ENCODE measurements around the gene LDLRAD4.

Gene LDLRAD4

GRCh38 chr18:13289481-13290205, 71.1 kb downstream of the LDLRAD4 start:
- no peak for DNase-seq

- DNase-seq, result no peak
Measured at GRCh38 chr18:13290856-13291271, 72.3 kb downstream of the LDLRAD4 start.

- DNase-seq, result no peak
Measured at GRCh38 chr18:13291299-13291698, 72.7 kb downstream of the LDLRAD4 start.

GRCh38 chr18:13291745-13292447, 73.3 kb downstream of the LDLRAD4 start:
- DNase-seq, result no peak

- DNase-seq, result no peak
Measured at GRCh38 chr18:13292736-13293135, 74.2 kb downstream of the LDLRAD4 start.

- no peak for DNase-seq
Measured at GRCh38 chr18:13294309-13294708, 75.7 kb downstream of the LDLRAD4 start.

- DNase-seq, result no peak
Measured at GRCh38 chr18:13295894-13296293, 77.3 kb downstream of the LDLRAD4 start.

GRCh38 chr18:13296867-13297574, 78.5 kb downstream of the LDLRAD4 start:
- no peak for DNase-seq

- DNase-seq, result no peak
Measured at GRCh38 chr18:13298262-13298661, 79.7 kb downstream of the LDLRAD4 start.

- DNase-seq, result no peak
Measured at GRCh38 chr18:13300029-13300428, 81.5 kb downstream of the LDLRAD4 start.

GRCh38 chr18:13300796-13301195, 82.2 kb downstream of the LDLRAD4 start:
- DNase-seq, result no peak

GRCh38 chr18:13302040-13302439, 83.5 kb downstream of the LDLRAD4 start:
- no peak for DNase-seq

- no peak for DNase-seq
Measured at GRCh38 chr18:13302457-13303225, 84.1 kb downstream of the LDLRAD4 start.

- no peak for DNase-seq
Measured at GRCh38 chr18:13303756-13304364, 85.3 kb downstream of the LDLRAD4 start.

GRCh38 chr18:13305301-13305700, 86.7 kb downstream of the LDLRAD4 start:
- DNase-seq, result no peak

GRCh38 chr18:13306583-13306982, 88.0 kb downstream of the LDLRAD4 start:
- DNase-seq, result no peak

GRCh38 chr18:13308369-13308768, 89.8 kb downstream of the LDLRAD4 start:
- no peak for DNase-seq

- no peak for DNase-seq
Measured at GRCh38 chr18:13309031-13309747, 90.6 kb downstream of the LDLRAD4 start.

- no peak for DNase-seq
Measured at GRCh38 chr18:13309748-13310670, 91.4 kb downstream of the LDLRAD4 start.

GRCh38 chr18:13311193-13311592, 92.6 kb downstream of the LDLRAD4 start:
- no peak for DNase-seq

GRCh38 chr18:13312515-13312914, 94.0 kb downstream of the LDLRAD4 start:
- DNase-seq, result no peak
